ENCODE results near the gene LINGO1. TPM values are rescaled to one million over a fixed set of nuclear protein-coding genes. Genes with fewer than 3 reads are reported as not detected.

LINGO1 gene
- total and polyA plus RNA-seq, 9 of the 15 experiments (the other 6 are each of a cell fraction or from before 2014, with no cell fraction given), result 0.07 to 15.3 (median 2.1) TPM

GRCh38 chr15:77617476-77618230 lies 15.1 kb downstream of the LINGO1 start (continued):
- 0 out of 2 replicates have a peak, but pooled peaks have one; percentile 27 for TF ChIP-seq ZNF263 (CRISPR knock-in tag; IDR thresholded peaks at IDR 0.05; ENCODE audit: borderline replicate concordance)
- TF ChIP-seq MECOM (CRISPR knock-in tag; IDR thresholded peaks at IDR 0.05), result no peak
- 0 out of 2 replicates have a peak, but pooled peaks have one; percentile 21 for TF ChIP-seq SMC3 (conservative IDR thresholded peaks at IDR 0.05; ENCODE audit: insufficient read depth, low read depth, low read length)
- TF ChIP-seq REST (IDR thresholded peaks at IDR 0.05; ENCODE audit: borderline replicate concordance), result peak; percentile 23; the same call in 1 of the 2 replicates
- TF ChIP-seq REST (CRISPR knock-in tag; IDR thresholded peaks at IDR 0.05; ENCODE audit: low read depth), result no peak
- TF ChIP-seq CTCFL (IDR thresholded peaks at IDR 0.05; ENCODE audit: borderline replicate concordance, insufficient read depth, low read depth, low read length, poor library complexity, severe bottlenecking), result peak; percentile 58
- TF ChIP-seq CTCF (IDR thresholded peaks at IDR 0.05 in 2 of 3, conservative IDR thresholded peaks at IDR 0.05 in 1 of 3; ENCODE audit: insufficient read depth in 2 of 3, low read depth in 1 of 3, low read length in 3 of 3), result peak; percentile 78 to 88 (median 81)
